Large intestine (tissue), 3 donors: ENCODE results near the gene CD8B. TPM values are rescaled to one million over a fixed set of nuclear protein-coding genes. Genes with fewer than 3 reads are reported as not detected.
"Not testable (repeated sequence)": the region's sequence is repeated elsewhere in the genome, so short reads cannot be mapped to it uniquely, and the experiment has no call there.

Source experiments
- DNase-seq, 2 donors: peaks; one replicate each; pipeline versions ENCODE4 v3.0.0 to v3.0.0-alpha.2; 2013
- H3K27ac ChIP-seq: one replicate; pipeline ENCODE4 v1.5.1; 2013; ENCODE audit warnings: low read length
- H3K27me3 ChIP-seq: 2 replicates; pipeline ENCODE4 v1.6.1; 2013; ENCODE audit warnings: low read length; ENCODE audit not compliant: control insufficient read depth, insufficient read depth
- H3K36me3 ChIP-seq: 2 replicates; pipeline ENCODE4 v1.6.1; 2013; ENCODE audit warnings: low read length; ENCODE audit not compliant: control insufficient read depth, insufficient read depth
- H3K4me1 ChIP-seq: one replicate; pipeline ENCODE4 v1.6.1; 2013; ENCODE audit warnings: low read length; ENCODE audit not compliant: control insufficient read depth, insufficient read depth
- H3K4me3 ChIP-seq: one replicate; pipeline ENCODE4 v1.5.1; 2013; ENCODE audit warnings: low read length
- H3K9me3 ChIP-seq: one replicate; pipeline ENCODE4 v1.6.1; 2013; ENCODE audit warnings: mild to moderate bottlenecking, low read depth, low read length, moderate library complexity; ENCODE audit not compliant: control insufficient read depth
- WGBS: methylation state at CpG from one replicate; pipeline ENCODE4 v1.1.5; 2013; ENCODE audit warnings: low lambda C conversion rate; ENCODE audit not compliant: insufficient coverage; 5-methylcytosine and 5-hydroxymethylcytosine counted together
- polyA plus RNA-seq: library from polyadenylated mRNA; unstranded; fragments of 120-200 nt; gene quantifications from one replicate; pipeline ENCODE4 v1.2.1, GENCODE V29; 2013

The CD8B gene
- polyA plus RNA-seq, 1 donor, result 7.3 TPM

- not testable (repeated sequence) for H3K4me3 ChIP-seq, H3K9me3 ChIP-seq, H3K36me3 ChIP-seq, H3K27me3 ChIP-seq, H3K27ac ChIP-seq, H3K4me1 ChIP-seq
- DNase-seq, result peak; percentile 58 to 63
- no CpG with 5 or more reads among the region's 19 CpGs for WGBS
Measured at GRCh38 chr2:86836915-86837695, 24.6 kb downstream of the CD8B start.

GRCh38 chr2:86835548-86835889 lies 26.2 kb downstream of the CD8B start:
- not testable (repeated sequence) for H3K27me3 ChIP-seq, DNase-seq, H3K4me3 ChIP-seq, H3K9me3 ChIP-seq, H3K27ac ChIP-seq, H3K36me3 ChIP-seq, H3K4me1 ChIP-seq
- no CpG with 5 or more reads among the region's 4 CpGs for WGBS

GRCh38 chr2:86833315-86833714 lies 28.4 kb downstream of the CD8B start:
- H3K36me3 ChIP-seq, result no peaks in the 10 kb centered on the region
- DNase-seq, result no peak
- no peaks in the 10 kb centered on the region for H3K9me3 ChIP-seq
- H3K4me1 ChIP-seq, result peaks cover 2% of the 10 kb centered on the region
- no CpG with 5 or more reads among the region's 10 CpGs for whole genome bisulfite sequencing
- no peak overlapping the region for H3K4me3 ChIP-seq
- H3K27me3 ChIP-seq, result no peaks in the 10 kb centered on the region
- H3K27ac ChIP-seq, result no peak overlapping the region

GRCh38 chr2:86832334-86833096 lies 29.2 kb downstream of the CD8B start:
- Histone ChIP-seq H3K4me1 (peaks cover 2% of the 10 kb centered on the region), H3K27ac (no peak overlapping the region), H3K27me3 (no peaks in the 10 kb centered on the region), H3K4me3 (no peak overlapping the region), H3K36me3 (no peaks in the 10 kb centered on the region), H3K9me3 (no peaks in the 10 kb centered on the region)
- DNase-seq, result no peak
- 90% methylated on average over 3 of the region's 7 CpGs for WGBS

GRCh38 chr2:86831537-86831936 lies 30.1 kb downstream of the CD8B start:
- H3K27me3 ChIP-seq, result no peaks in the 10 kb centered on the region
- no peaks in the 10 kb centered on the region for H3K36me3 ChIP-seq
- H3K4me1 ChIP-seq, result no peaks in the 10 kb centered on the region
- DNase-seq, result no peak
- no peak overlapping the region for H3K4me3 ChIP-seq
- WGBS, result 0% methylated on average over 1 of the region's 2 CpGs
- H3K9me3 ChIP-seq, result no peaks in the 10 kb centered on the region
- H3K27ac ChIP-seq, result no peak overlapping the region

GRCh38 chr2:86826951-86827350 lies 34.7 kb downstream of the CD8B start:
- Histone ChIP-seq H3K4me1 (no peaks in the 10 kb centered on the region), H3K27me3 (no peaks in the 10 kb centered on the region), H3K4me3 (no peak overlapping the region), H3K36me3 (no peaks in the 10 kb centered on the region), H3K27ac (no peak overlapping the region), H3K9me3 (no peaks in the 10 kb centered on the region)
- DNase-seq, result no peak
- no CpG with 5 or more reads among the region's 4 CpGs for WGBS

GRCh38 chr2:86825693-86826381 lies 35.8 kb downstream of the CD8B start:
- Histone ChIP-seq H3K27ac (no peak overlapping the region), H3K27me3 (no peaks in the 10 kb centered on the region), H3K36me3 (no peaks in the 10 kb centered on the region), H3K4me1 (no peaks in the 10 kb centered on the region), H3K9me3 (no peaks in the 10 kb centered on the region), H3K4me3 (no peak overlapping the region)
- no peak for DNase-seq
- no CpG with 5 or more reads among the region's 16 CpGs for WGBS

- H3K27ac ChIP-seq, result no peak overlapping the region
- H3K4me3 ChIP-seq, result no peak overlapping the region
- no peaks in the 10 kb centered on the region for H3K36me3 ChIP-seq
- H3K4me1 ChIP-seq, result no peaks in the 10 kb centered on the region
- H3K9me3 ChIP-seq, result no peaks in the 10 kb centered on the region
- DNase-seq, result no peak
- no peaks in the 10 kb centered on the region for H3K27me3 ChIP-seq
- WGBS, result no CpG with 5 or more reads among the region's 11 CpGs
Measured at GRCh38 chr2:86825036-86825692, 36.5 kb downstream of the CD8B start.

- no peak for DNase-seq
- Histone ChIP-seq H3K27me3 (no peaks in the 10 kb centered on the region), H3K4me1 (peaks cover 11% of the 10 kb centered on the region), H3K27ac (no peak overlapping the region), H3K9me3 (no peaks in the 10 kb centered on the region), H3K36me3 (no peaks in the 10 kb centered on the region), H3K4me3 (no peak overlapping the region)
- no CpG with 5 or more reads among the region's 3 CpGs for WGBS
Measured at GRCh38 chr2:86822668-86823345, 38.9 kb downstream of the CD8B start.

- H3K4me1 ChIP-seq, result peaks cover 11% of the 10 kb centered on the region
- no peak overlapping the region for H3K4me3 ChIP-seq
- no peaks in the 10 kb centered on the region for H3K9me3 ChIP-seq
- no peak for DNase-seq
- no peak overlapping the region for H3K27ac ChIP-seq
- WGBS, result no CpG with 5 or more reads among the region's 6 CpGs
- no peaks in the 10 kb centered on the region for H3K27me3 ChIP-seq
- no peaks in the 10 kb centered on the region for H3K36me3 ChIP-seq
Measured at GRCh38 chr2:86821842-86822241, 39.8 kb downstream of the CD8B start.
